Measurements from ENCODE around the gene TRMT13.

- TF ChIP-seq, protein P1, sequence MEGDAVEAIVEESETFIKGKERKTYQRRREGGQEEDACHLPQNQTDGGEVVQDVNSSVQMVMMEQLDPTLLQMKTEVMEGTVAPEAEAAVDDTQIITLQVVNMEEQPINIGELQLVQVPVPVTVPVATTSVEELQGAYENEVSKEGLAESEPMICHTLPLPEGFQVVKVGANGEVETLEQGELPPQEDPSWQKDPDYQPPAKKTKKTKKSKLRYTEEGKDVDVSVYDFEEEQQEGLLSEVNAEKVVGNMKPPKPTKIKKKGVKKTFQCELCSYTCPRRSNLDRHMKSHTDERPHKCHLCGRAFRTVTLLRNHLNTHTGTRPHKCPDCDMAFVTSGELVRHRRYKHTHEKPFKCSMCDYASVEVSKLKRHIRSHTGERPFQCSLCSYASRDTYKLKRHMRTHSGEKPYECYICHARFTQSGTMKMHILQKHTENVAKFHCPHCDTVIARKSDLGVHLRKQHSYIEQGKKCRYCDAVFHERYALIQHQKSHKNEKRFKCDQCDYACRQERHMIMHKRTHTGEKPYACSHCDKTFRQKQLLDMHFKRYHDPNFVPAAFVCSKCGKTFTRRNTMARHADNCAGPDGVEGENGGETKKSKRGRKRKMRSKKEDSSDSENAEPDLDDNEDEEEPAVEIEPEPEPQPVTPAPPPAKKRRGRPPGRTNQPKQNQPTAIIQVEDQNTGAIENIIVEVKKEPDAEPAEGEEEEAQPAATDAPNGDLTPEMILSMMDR (IDR thresholded peaks at IDR 0.05) = no peak
- no peak for TF ChIP-seq POLR2A (IDR thresholded peaks at IDR 0.05)
Measured at GRCh38 chr1:100090471-100090870, 42.5 kb upstream of the TRMT13 start.

Data from body of pancreas (tissue), 4 donors.